Keratinocyte (primary cell): ENCODE measurements around the gene FLVCR1. TPM values are rescaled to one million over a fixed set of nuclear protein-coding genes. Genes with fewer than 3 reads are reported as not detected.

ENCODE experiments used
- DNase-seq: peaks from one replicate; pipeline ENCODE4 v3.0.0-alpha.2; 2011; ENCODE audit warnings: low read depth, missing footprints, low spot score
- FAIRE-seq: peaks from 2 replicates; lab custom pipeline; 2011; peaks lifted over from hg19 to GRCh38; lab: Jason Lieb, UNC
- H2AFZ ChIP-seq: 2 replicates; pipeline ENCODE4 v1.6.0; 2012; ENCODE audit warnings: low read length, control low read depth, inconsistent platforms; ENCODE audit not compliant: control insufficient read depth
- H3K27ac ChIP-seq: 2 replicates; pipeline ENCODE4 v1.5.1; 2011; ENCODE audit warnings: low read length; ENCODE audit not compliant: control insufficient read depth, insufficient read depth
- H3K27me3 ChIP-seq: 3 replicates; pipeline ENCODE4 v1.6.0; 2011; ENCODE audit warnings: low read length; ENCODE audit not compliant: control insufficient read depth, insufficient read depth; ENCODE audit errors: extremely low read depth
- H3K36me3 ChIP-seq, 2 experiments: 2 replicates in 1 of 2; 3 replicates in 1 of 2; pipeline ENCODE4 v1.5.1; 2011; ENCODE audit warnings: low read length in 2 of 2, mild to moderate bottlenecking in 1 of 2; ENCODE audit not compliant: control insufficient read depth in 2 of 2, insufficient read depth in 2 of 2; ENCODE audit errors: extremely low read depth in 1 of 2
- H3K4me1 ChIP-seq: 3 replicates; pipeline ENCODE4 v1.5.1; 2011; ENCODE audit warnings: low read length; ENCODE audit not compliant: control insufficient read depth, insufficient read depth; ENCODE audit errors: extremely low read depth
- H3K4me2 ChIP-seq: 3 replicates; pipeline ENCODE4 v1.6.0; 2011; ENCODE audit warnings: low read depth, low read length; ENCODE audit not compliant: control insufficient read depth, insufficient read depth; ENCODE audit errors: extremely low read depth
- H3K4me3 ChIP-seq, 3 experiments: fragments of 200-600 bp in 1 of 3; sonication (generic) in 1 of 3; 2 replicates in 2 of 3; 3 replicates in 1 of 3; pipeline ENCODE4 v1.5.1; 2011 to 2016; ENCODE audit warnings: low read length in 3 of 3, mild to moderate bottlenecking in 3 of 3, control low read depth in 2 of 3, inconsistent platforms in 1 of 3, low read depth in 1 of 3, mixed read lengths in 1 of 3, mixed run types in 1 of 3, moderate library complexity in 1 of 3; ENCODE audit not compliant: control insufficient read depth in 2 of 3, insufficient read depth in 2 of 3; ENCODE audit errors: extremely low read depth in 1 of 3
- H3K79me2 ChIP-seq: 2 replicates; pipeline ENCODE4 v1.6.0; 2012; ENCODE audit warnings: low read length; ENCODE audit not compliant: control insufficient read depth, insufficient read depth
- H3K9ac ChIP-seq: 3 replicates; pipeline ENCODE4 v1.6.0; 2011; ENCODE audit warnings: low read length; ENCODE audit not compliant: control insufficient read depth, insufficient read depth; ENCODE audit errors: extremely low read depth
- H3K9me1 ChIP-seq: 3 replicates; pipeline ENCODE4 v1.6.0; 2011; ENCODE audit warnings: low read length; ENCODE audit not compliant: control insufficient read depth, insufficient read depth; ENCODE audit errors: extremely low read depth
- H3K9me3 ChIP-seq: 2 replicates; pipeline ENCODE4 v1.5.1; 2012; ENCODE audit warnings: low read depth, low read length; ENCODE audit not compliant: control insufficient read depth
- H4K20me1 ChIP-seq: 3 replicates; pipeline ENCODE4 v1.6.0; 2011; ENCODE audit warnings: low read length; ENCODE audit not compliant: control insufficient read depth, insufficient read depth; ENCODE audit errors: extremely low read depth
- CTCF ChIP-seq, 3 experiments: IDR thresholded peaks in 1 of 3; conservative IDR thresholded peaks in 1 of 3; optimal IDR thresholded peaks in 1 of 3; 2 replicates in 2 of 3; 3 replicates in 1 of 3; pipeline versions ENCODE3 to v1.5.1; 2011; ENCODE audit warnings: low read length in 3 of 3, mild to moderate bottlenecking in 3 of 3, moderate library complexity in 2 of 3, control low read depth in 1 of 3, inconsistent platforms in 1 of 3; ENCODE audit not compliant: insufficient read depth in 2 of 3; ENCODE audit errors: extremely low read depth in 1 of 3
- EZH2 ChIP-seq: IDR thresholded peaks from one replicate; pipeline ENCODE4 v1.6.1; 2012; ENCODE audit warnings: inconsistent platforms, mild to moderate bottlenecking, low read length, moderate library complexity
- dilution Hi-C: fragments of 300-500 bp; cut with MboI; formaldehyde crosslinking; loops from one replicate; pipeline ENCODE4 v1.7.0; 2020; ENCODE audit warnings: low sequenced_read_pairs; ENCODE audit not compliant: extremely low pct_ligation_motif_present
- polyA plus RNA-seq, 5 experiments: library from polyadenylated mRNA; depleted of rRNA in 3 of 5; stranded (reverse) in 3 of 5; stranded (forward) in 1 of 5; unstranded in 1 of 5; fragments of >200 nt; gene quantifications; 1 replicate in 1 of 5; 2 replicates in 3 of 5; 3 replicates in 1 of 5; pipeline versions ENCODE4 v1.2.1 to v1.2.3, GENCODE V29; 2011 to 2012; ENCODE audit warnings: missing spikeins in 2 of 5, low read depth in 1 of 5, low replicate concordance in 1 of 5

FLVCR1 gene
- polyA plus RNA-seq, 1 donor (not counting 4 experiments of a cell fraction or from before 2014, with no cell fraction given) = 6.4 TPM

- Histone ChIP-seq H3K9ac (no peak overlapping the region), H3K4me2 (no peak overlapping the region), H3K79me2 (no peaks in the 10 kb centered on the region), H2AFZ (no peak overlapping the region), H3K9me3 (peaks cover 8% of the 10 kb centered on the region), H3K27me3 (no peaks in the 10 kb centered on the region), H3K4me1 (no peaks in the 10 kb centered on the region), H3K27ac (no peak overlapping the region), H3K4me3 (no peak overlapping the region), H4K20me1 (no peaks in the 10 kb centered on the region), H3K9me1 (no peaks in the 10 kb centered on the region), H3K36me3 (no peaks in the 10 kb centered on the region)
- no peak for FAIRE-seq
- TF ChIP-seq EZH2 (no peak), CTCF (optimal IDR thresholded peaks at IDR 0.05 in 1 of 3, IDR thresholded peaks at IDR 0.05 in 1 of 3, conservative IDR thresholded peaks at IDR 0.05 in 1 of 3; ENCODE audit: extremely low read depth in 1 of 3, insufficient read depth in 2 of 3, low read length in 3 of 3) (no peak)
- DNase-seq = no peak
- dilution Hi-C loops = no loop called here
Measured at GRCh38 chr1:212820969-212821368, 37.1 kb upstream of the FLVCR1 start.

- H3K27ac ChIP-seq = no peak overlapping the region
- dilution Hi-C loops = no loop called here
- H3K9ac ChIP-seq = no peak overlapping the region
- H3K27me3 ChIP-seq = no peaks in the 10 kb centered on the region
- no peak overlapping the region for H3K4me2 ChIP-seq
- no peak overlapping the region for H3K4me3 ChIP-seq
- FAIRE-seq (no peak), DNase-seq (no peak)
- H3K9me1 ChIP-seq = no peaks in the 10 kb centered on the region
- no peaks in the 10 kb centered on the region for H4K20me1 ChIP-seq
- no peak overlapping the region for H2AFZ ChIP-seq
- peaks cover 11% of the 10 kb centered on the region for H3K9me3 ChIP-seq
- no peaks in the 10 kb centered on the region for H3K36me3 ChIP-seq
- no peaks in the 10 kb centered on the region for H3K4me1 ChIP-seq
- no peaks in the 10 kb centered on the region for H3K79me2 ChIP-seq
- TF ChIP-seq CTCF (optimal IDR thresholded peaks at IDR 0.05 in 1 of 3, IDR thresholded peaks at IDR 0.05 in 1 of 3, conservative IDR thresholded peaks at IDR 0.05 in 1 of 3; ENCODE audit: extremely low read depth in 1 of 3, insufficient read depth in 2 of 3, low read length in 3 of 3) (no peak), EZH2 (no peak)
Measured at GRCh38 chr1:212822956-212823355, 35.1 kb upstream of the FLVCR1 start.
